OCI-LY7 (cell line): ENCODE results near the gene IL4.

Experiments
- CTCF ChIP-seq: fragments of 200-600 bp; sonication (generic); conservative IDR thresholded peaks from 2 replicates; pipeline ENCODE4 v1.5.1; 2014; ENCODE audit warnings: mild to moderate bottlenecking, antibody characterized with exemption, low read length, moderate library complexity, mixed read lengths
- EZH2phosphoT487 ChIP-seq: fragments of 200-600 bp; sonication (generic); IDR thresholded peaks from 2 replicates; pipeline ENCODE4 v1.6.1; 2018; ENCODE audit warnings: low read depth, borderline replicate concordance, mild to moderate bottlenecking, mixed run types, antibody characterized with exemption, low read length, moderate library complexity, mixed read lengths

- no peak for TF ChIP-seq CTCF
- no peak for TF ChIP-seq EZH2phosphoT487
These were observed 16.0 kb upstream of the IL4 start, which contains the start of gene IL13 for GRCh38 chr5:132657676-132658380.
